GM19035 (cell line): ENCODE measurements around the gene ITGA1.

Experiments used
- ATAC-seq: cut with Tn5 transposase; IDR thresholded peaks from one replicate; pipeline ENCODE4 v1.9.1; 2021; ENCODE audit not compliant: unreplicated experiment

ITGA1 gene

DNA sequence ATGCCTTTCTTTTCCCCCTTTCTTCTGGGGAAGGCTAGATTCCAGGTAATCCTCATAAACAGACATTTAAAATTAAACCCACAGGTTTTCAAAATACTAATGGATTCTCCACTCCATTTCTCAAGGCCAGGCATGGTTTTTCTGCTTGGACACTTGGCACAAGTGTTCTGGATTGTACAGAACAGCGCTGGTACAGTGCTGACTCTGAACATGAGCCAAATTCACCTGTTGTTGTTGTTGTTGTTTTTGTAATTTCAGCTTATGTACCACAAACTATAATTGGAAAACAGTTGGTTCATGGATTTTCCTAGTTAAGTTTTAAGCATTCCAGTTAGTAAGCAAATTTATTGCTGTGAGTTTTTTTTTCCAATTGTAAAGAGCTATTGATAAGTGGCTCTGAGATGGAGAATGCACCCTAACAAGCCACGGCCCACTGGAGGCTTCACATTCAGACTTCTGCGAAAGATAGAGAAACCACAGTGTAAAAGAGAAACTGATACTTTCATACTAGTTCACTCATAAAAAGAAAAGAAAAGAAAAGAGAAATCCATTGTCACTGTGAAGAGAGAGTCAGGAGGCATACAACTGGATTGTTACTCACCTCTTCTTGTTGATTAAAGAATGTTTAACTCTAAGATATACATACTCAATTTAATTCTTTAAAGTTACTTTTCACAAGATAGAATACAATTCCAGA lies 16.2 kb upstream of the ITGA1 start:
- ATAC-seq = peak; percentile 97

- ATAC-seq = no peak
These were observed 15.0 kb upstream of the ITGA1 start for GRCh38 chr5:52772668-52773067.

- ATAC-seq = no peak
These were observed 14.4 kb upstream of the ITGA1 start for GRCh38 chr5:52773342-52773741.

DNA sequence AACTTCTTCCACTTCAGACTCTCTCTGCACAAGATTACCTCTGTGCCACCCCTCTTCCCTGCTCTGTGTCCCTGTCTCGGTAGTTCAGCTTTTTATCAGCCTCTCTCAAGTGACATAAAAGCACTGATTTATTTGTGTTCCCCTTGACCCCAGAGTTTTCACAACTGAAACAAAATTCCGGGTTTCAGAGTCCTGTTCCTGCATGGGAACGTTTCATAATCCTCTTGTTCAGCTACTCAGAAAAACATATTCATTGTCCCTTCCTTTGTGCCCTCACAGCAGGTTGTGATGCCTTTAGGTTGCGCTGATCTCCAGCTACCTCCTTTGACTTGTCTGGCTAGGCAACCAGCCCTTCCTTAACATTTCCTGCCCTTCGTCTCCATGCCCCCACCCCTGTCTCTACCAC lies 13.7 kb upstream of the ITGA1 start:
- no peak for ATAC-seq

GRCh38 chr5:52776116-52776515 lies 11.6 kb upstream of the ITGA1 start:
- ATAC-seq = no peak

DNA sequence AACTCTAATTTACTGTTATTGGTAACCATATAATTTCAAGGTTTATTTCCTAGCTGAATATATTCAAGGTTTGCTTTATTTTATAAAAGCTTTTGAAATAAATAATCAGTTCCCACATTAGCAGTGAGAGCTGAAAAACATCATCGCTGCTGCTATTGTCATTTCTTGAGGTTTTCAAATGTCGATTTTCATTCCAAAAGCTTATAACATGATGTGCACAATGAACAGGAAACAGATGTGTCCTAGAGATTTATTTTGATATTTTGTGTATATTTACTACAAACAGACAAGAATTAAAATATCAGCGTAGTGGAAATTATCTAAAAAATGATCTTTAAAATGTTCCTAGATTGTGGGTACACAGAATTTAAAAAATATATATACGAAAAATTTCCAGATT lies 10.5 kb upstream of the ITGA1 start:
- no peak for ATAC-seq

- no peak for ATAC-seq
These were observed 8.9 kb upstream of the ITGA1 start for GRCh38 chr5:52778781-52779180.

DNA sequence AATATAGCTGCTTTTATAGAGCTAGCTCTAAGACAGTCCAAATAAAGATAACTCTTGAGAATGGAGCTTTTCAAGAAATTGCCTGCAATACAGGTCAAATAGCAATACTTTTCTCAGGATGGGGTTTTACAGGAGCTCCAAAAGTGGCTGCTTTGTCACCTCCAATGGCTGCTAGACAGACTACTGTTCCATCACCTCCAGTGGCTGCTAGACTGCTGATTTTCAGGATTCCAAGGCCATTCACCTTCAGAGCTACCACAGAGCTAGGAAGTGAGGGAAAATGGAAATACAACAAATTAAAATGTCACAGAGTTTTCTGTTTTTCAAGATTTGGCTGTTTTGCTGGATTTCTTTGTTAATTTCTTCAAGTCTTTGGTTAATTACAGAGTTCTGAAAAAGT lies 8.5 kb upstream of the ITGA1 start:
- no peak for ATAC-seq

- no peak for ATAC-seq
These were observed 4.3 kb upstream of the ITGA1 start for GRCh38 chr5:52783226-52783959.

DNA sequence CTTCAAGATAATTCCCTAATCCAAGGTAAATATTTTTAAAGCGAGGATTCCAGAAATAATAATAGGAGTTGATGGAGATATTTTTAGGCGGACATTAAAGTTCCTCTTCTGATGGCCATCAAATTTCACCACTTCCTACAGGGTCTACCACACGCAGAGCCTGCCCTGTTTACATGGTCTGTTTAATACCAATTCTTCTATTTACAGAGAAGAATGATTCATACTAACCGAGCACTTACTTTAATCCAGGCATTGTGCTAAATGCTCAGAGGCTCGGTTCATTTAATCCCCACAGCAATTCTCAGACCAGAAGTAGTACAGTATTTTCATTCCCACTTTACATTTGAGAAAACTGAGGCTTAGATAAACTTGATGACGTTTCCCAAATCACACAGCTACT lies 3.0 kb upstream of the ITGA1 start:
- no peak for ATAC-seq

DNA sequence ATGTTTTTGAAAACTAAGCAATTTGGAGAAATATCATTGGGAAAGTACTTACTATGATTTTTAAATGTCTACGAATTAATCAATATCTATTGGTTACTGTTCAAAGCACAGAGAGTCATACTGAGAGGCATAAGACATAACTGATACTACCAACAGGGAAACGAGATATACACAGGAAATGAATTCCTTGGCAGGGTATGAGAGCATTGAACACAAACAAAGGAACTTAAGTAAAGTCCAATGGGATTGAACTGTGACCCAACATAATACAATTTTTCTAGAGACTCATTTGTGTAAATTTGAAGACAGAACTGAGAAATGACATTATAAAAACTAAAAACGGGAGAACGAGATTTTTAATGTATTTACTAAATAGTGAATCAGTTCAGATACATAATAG lies 1.3 kb upstream of the ITGA1 start:
- no peak for ATAC-seq

- ATAC-seq = peak; percentile 36
These were observed 642 bp upstream of the ITGA1 start for GRCh38 chr5:52786949-52787599.

GRCh38 chr5:52788505-52788821 lies 747 bp downstream of the ITGA1 start:
- no peak for ATAC-seq

- no peak for ATAC-seq
These were observed 1.7 kb downstream of the ITGA1 start for GRCh38 chr5:52789378-52789777.

GRCh38 chr5:52789851-52790250 lies 2.1 kb downstream of the ITGA1 start:
- no peak for ATAC-seq

DNA sequence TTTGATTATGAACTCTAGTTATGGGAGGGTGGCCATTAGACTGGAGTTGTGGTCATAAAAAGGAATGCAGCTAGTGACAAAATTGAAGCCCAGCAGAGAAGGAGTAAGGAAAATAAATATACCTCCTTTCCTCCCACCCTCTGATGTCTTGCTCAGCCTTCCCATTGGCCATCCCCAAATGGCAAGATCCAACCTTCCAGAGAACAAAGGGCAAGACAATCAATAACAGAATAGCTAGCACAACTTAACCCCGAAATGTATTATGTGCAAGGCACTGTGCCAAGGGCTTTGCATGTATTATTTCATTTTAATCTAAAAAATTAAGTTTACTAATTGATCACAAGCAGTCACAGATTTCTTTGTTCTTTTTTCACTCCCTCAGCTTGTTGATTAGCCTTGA lies 3.6 kb downstream of the ITGA1 start:
- ATAC-seq = no peak

DNA sequence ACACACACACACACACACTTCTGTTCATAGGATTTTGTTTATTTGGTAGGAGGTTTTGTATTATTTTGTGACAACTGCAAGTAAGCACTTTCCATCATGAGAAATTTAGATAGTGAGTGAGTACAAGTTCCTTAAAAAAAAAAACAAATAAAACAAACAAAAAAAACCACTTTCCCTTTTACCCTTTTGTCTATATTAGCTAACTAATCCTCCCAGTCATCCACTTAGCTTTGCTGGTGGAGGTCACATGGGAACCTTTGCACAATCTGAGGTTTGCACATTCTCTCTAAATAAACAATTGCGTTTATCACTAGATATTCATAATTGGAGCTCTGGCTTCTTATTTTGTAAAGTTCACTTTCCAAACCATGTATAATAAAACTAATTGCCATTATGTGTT lies 6.8 kb downstream of the ITGA1 start:
- no peak for ATAC-seq

DNA sequence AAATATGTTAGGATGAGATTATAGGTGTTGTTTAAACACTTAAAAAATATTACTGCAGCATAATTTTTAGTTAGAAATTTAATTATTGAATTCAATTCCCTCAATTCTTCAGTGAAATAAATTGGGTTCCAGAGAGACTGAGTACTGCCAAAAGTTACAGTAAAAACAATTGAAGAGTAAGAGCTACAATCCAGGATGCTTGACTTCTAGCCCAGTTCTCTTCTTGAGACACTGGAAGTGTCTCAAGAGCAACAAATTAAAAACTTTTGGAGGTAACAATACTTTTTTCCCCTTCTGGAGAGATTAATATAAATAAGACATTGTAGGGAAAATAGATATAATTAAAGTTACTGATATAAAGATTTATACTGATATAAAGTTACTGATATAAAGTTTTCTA lies 8.3 kb downstream of the ITGA1 start:
- no peak for ATAC-seq

- ATAC-seq = no peak
These were observed 8.9 kb downstream of the ITGA1 start for GRCh38 chr5:52796516-52797103.

- no peak for ATAC-seq
These were observed 11.2 kb downstream of the ITGA1 start for GRCh38 chr5:52798938-52799337.

GRCh38 chr5:52799358-52799982 lies 11.8 kb downstream of the ITGA1 start:
- ATAC-seq = peak; percentile 32

- ATAC-seq = peak; percentile 83
These were observed 12.3 kb downstream of the ITGA1 start for GRCh38 chr5:52799983-52800393.
